ENCODE data around the gene UBR2.
"Not testable (repeated sequence)": the region's sequence is repeated elsewhere in the genome, so short reads cannot be mapped to it uniquely, and the experiment has no call there.

UBR2 gene

GRCh38 chr6:42694586-42694985 lies 130.8 kb downstream of the UBR2 start:
- DNase-seq: no peak

DNA sequence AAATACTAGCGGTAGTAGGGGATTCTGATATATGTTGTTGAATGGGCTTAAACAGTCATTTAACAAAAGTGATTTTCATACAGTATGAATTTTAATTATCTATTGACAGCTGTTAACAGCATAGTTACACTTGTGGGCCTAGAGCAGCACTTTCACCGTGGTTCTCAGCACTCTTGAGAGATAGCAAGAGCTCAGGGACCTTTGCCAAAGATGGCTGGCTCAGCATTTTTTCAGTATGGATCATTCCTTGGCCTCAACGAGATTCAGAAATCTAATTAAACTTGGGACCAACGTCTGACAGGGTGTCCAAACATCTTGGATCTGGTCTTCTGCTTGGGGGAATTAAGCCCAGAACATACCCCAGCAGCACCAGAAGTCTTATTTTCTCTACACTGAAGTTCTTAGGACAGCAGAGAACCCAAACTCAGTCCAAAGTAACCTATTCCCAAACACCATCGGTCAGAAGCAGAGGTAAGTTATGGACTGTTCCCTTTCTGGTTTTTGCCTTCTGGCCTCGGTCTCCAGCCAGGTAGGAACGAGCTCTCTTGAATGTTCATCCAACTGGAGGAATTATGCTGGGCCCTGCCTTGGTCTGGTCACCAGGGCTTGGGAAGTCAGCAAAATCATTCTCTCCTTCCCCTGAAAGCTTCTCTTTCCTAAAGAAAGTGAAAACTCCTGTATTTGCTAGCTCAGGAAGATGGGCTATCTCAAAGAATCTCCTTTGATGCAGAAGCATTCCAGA lies 132.9 kb downstream of the UBR2 start:
- no peak for DNase-seq

DNA sequence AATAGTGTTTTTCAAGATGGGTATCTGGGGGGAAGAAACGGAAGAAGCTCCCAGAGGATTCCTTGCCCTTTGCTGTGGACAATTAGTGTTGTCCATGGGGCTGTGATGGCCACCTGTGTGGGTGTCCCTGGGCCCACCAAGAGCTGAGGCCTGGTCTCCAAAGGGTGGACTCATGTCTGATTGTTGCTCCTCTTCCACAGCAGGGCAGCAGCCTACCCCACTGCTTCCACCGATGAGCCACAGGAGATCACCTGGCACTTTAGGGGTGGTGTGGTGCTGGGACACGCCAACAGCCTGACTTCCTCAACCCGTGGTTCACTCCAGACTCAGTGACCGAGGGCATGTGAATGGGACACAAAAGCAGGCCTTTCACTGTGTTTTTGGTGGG lies 133.4 kb downstream of the UBR2 start:
- DNase-seq: no peak

- no peak for DNase-seq
Measured at GRCh38 chr6:42698217-42698616, 134.4 kb downstream of the UBR2 start.

GRCh38 chr6:42702200-42702599 lies 138.4 kb downstream of the UBR2 start:
- no peak for DNase-seq

- DNase-seq: not testable (repeated sequence)
Measured at GRCh38 chr6:42702786-42703185, 139.0 kb downstream of the UBR2 start.

GRCh38 chr6:42704251-42704936 lies 140.6 kb downstream of the UBR2 start:
- no peak for DNase-seq

- DNase-seq: no peak
Measured at GRCh38 chr6:42704937-42705374, 141.1 kb downstream of the UBR2 start.

- DNase-seq: no peak
Measured at GRCh38 chr6:42707595-42707994, 143.8 kb downstream of the UBR2 start.

DNA sequence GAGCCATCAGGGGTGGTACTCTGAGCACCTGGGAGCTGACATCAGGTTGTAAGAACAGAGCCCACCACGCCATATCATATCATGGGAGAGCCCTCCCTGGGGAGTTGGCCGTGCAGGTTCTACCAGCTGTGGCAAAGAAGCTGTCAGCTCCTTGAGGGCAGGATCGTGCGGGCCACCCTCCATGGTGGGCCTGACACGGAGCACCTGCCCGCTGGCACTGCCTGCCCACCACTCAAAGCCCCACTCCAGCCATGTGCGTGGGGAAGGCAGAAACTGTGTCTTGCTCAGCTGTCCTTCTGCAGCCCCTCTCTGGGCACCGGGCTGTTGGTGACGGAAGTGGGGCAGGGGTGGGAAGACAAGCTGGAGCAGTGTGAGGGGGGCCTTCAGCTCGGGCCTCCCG lies 144.3 kb downstream of the UBR2 start:
- DNase-seq: no peak

DNA sequence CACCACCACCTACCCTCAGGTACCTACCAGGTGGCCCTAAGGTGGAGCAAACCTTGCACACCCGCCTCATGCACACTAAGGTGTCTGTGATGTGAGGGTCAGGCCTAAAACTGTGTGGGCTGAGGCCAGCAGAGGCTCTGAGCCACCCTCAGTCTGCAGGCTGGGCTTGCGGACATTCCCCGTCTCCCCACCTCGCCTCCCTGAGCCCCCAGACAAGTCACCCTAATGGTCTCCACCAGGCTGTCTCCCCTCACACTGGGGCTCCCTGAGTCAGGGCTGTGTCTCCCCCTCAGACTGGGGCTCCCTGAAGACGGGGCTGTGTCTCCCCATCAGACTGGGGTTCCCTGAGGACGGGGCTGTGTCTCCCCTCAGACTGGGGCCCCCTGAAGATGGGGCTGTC lies 146.0 kb downstream of the UBR2 start:
- DNase-seq: no peak

GRCh38 chr6:42710316-42710715 lies 146.5 kb downstream of the UBR2 start:
- DNase-seq: no peak

DNA sequence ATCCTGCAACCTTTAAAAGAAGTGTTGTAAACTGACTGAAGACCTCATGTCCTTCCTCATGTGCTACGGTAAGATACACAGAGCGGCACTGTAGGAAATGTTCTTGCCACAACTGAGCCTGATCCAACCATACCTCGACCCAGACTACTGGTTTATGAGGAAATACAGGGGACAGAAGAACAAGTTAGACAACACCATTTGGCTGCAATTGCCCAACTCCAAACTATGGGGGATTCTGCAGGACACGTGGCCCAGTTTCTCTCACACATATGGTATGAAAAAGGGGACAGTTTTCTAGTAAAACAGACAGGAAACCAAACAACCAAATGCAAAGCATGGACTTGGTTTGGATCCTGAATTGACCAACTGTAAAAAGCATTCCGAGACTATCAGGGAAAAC lies 148.1 kb downstream of the UBR2 start:
- DNase-seq: no peak

GRCh38 chr6:42714098-42714761 lies 150.4 kb downstream of the UBR2 start:
- no peak for DNase-seq

DNA sequence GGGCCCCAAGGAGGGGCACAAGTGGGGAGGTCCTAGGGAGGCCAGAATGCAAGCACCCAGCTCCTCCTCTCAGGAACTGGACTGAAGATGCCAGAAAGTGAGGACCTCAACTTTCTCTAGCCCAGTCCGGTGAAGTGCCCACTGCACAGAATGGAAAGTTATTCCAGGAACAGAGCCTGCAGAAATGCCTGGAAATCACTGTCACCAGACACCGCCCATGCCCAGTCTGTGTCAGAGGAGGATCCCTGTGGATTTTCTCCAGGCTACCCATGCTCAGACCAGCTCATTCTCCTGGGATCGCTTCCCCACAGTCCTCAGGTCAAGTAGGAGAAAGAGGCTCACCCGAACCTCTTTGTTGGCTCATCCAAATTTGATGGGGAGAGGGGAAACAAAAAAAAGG lies 152.0 kb downstream of the UBR2 start:
- no peak for DNase-seq

DNA sequence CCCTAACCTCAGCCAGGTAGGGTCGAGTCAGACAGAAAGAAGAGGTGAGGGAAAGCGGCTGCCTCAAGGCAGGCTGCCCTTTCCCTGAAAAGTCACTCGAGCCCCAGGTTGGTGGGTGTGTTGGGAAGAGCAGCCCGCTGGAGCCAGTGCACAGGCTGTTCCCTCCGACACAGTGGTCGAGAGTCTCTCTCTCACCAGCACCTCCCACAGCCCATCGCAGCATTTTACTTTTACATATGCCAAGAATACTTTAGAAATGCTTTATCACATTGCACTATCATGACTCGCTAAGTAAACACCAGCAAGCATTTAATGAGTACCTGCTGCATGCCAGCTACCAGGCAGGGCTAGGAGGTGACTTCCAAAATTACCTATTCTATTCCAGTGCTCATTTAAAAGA lies 156.9 kb downstream of the UBR2 start:
- DNase-seq: no peak

- DNase-seq: no peak
Measured at GRCh38 chr6:42722497-42722896, 158.7 kb downstream of the UBR2 start, which contains the start of gene PRPH2. Gene PRPH2 (minus strand): TSS chr6:42722597. CDS start chr6:42722334, 263 bp downstream.

- no peak for DNase-seq
Measured at GRCh38 chr6:42724825-42725224, 161.0 kb downstream of the UBR2 start.

DNA sequence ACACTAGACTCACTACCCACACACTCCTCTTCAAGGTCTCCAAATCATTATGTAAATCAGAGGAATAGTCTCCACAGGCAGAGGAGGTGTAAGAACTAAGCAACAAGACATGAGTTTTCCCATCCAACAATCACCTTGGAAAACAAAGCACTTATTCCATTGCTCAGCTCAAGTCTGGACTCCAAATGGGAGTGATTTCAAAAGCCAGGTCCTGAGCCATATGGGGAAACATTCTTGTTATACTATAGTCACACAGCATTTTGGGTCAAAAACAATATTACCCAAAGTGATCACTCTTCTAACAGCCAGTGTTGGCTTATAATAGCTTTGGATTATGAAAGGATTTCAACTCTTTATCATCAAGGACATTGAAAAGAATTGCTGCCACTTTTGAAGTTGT lies 162.2 kb downstream of the UBR2 start:
- DNase-seq: no peak

- peak; percentile 76 for DNase-seq
Measured at GRCh38 chr6:42726485-42727086, 162.8 kb downstream of the UBR2 start.

DNA sequence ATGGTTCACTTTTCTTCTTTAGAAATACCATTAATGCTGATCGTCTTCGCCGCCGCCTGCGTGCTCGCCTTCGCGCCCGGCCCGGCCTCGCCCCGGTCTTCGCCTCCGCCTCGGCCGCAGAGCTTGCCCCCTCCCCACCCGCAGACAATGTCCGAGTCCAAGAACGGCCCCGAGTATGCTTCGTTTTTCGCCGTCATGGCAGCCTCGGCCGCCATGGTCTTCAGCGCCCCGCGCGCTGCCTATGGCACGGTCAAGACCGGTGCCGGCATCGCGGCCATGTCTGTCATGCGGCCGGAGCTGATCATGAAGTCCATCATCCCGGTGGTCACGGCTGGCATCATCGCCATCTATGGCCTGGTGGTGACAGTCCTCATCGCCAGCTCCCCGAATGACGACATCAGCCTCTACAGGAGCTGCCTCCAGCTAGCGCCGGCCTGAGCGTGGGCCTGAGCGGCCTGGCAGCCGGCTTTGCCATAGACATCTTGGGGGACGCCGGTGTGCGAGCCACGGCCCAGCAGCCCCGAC lies 163.3 kb downstream of the UBR2 start:
- DNase-seq: no peak

- DNase-seq: no peak
Measured at GRCh38 chr6:42727627-42728026, 163.8 kb downstream of the UBR2 start.

DNA sequence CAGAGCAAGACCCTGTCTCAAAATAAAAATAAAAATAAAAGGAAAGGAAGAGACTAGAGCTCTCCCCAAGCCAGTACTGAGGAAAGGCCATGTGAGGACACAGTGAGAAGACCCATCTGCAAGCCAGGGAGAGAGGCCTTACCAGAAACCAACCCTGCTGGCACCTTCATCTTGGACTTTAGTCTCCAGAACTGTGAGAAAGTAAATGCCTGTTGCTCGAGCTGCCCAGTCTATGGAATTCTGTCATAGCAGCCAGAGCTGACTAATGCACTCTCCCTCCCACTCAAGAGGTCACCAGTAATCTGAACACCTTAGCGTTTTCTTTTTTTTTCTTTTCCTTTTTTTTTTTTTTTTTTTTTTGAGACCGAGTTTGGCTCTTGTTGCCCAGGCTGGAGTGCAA lies 165.9 kb downstream of the UBR2 start:
- DNase-seq: no peak

All from central memory CD4-positive, alpha-beta T cell (primary cell).